Mucosa of descending colon (tissue), 3 donors: ENCODE data around the gene RAD51B. TPM values are rescaled to one million over a fixed set of nuclear protein-coding genes. Genes with fewer than 3 reads are reported as not detected.

Source experiments
- ATAC-seq: fragments of 200-7000 bp; cut with Tn5 transposase; one replicate; pipeline ENCODE4 v1.9.1; 2020; ENCODE audit warnings: mild to moderate bottlenecking, moderate library complexity
- DNase-seq, 3 donors: peaks; one replicate each; pipeline ENCODE4 v3.0.0-alpha.2; 2020
- H3K36me3 ChIP-seq: fragments of 200-600 bp; one replicate; pipeline ENCODE4 v1.8.0; 2021; ENCODE audit warnings: low read depth, mild to moderate bottlenecking
- H3K4me1 ChIP-seq: fragments of 200-600 bp; one replicate; pipeline ENCODE4 v1.8.0; 2021; ENCODE audit warnings: low read depth, mild to moderate bottlenecking
- H3K4me3 ChIP-seq: fragments of 200-600 bp; one replicate; pipeline ENCODE4 v1.8.0; 2021; ENCODE audit warnings: mild to moderate bottlenecking
- H3K9me3 ChIP-seq: fragments of 200-600 bp; one replicate; pipeline ENCODE4 v1.8.0; 2021; ENCODE audit warnings: mild to moderate bottlenecking
- CTCF ChIP-seq: fragments of 200-600 bp; IDR thresholded peaks from one replicate; pipeline ENCODE4 v1.8.0; 2022; ENCODE audit warnings: antibody characterized with exemption, mild to moderate bottlenecking
- intact Hi-C, 2 donors: fragments of 100-400 bp; cut with DNase I in 1 of 2; cut with micrococcal nuclease in 1 of 2; formaldehyde crosslinking; loops; one replicate each; pipeline versions ENCODE4 v1.11.0 to v1.11.1; 2022; cut with DNase I, micrococcal nuclease
- total RNA-seq, 3 donors: library from RNA; stranded (reverse); fragmentation: NEBNext Ultra II Directional in 2 of 3; extraction: Animal tissue kit (Norgen Biotek cat#: 25700) in 2 of 3; gene quantifications; one replicate each; pipeline versions ENCODE4 v1.2.1 to v1.2.4, GENCODE V29; 2021 to 2023
- donor health status: DM: no; HTN: no; CAD: no; lungs with moderate emphysema.
- donor health status: DM: no; HTN: no; CAD: no.
- donor health status: DM: no; HTN: yes; CAD: no.

Gene RAD51B
- total RNA-seq, 3 donors from 2014 or later, result 15.8 to 23.3 (median 20.9) TPM

- Histone ChIP-seq H3K36me3 (no peaks in the 10 kb centered on the region), H3K9me3 (no peaks in the 10 kb centered on the region), H3K4me3 (no peak overlapping the region), H3K4me1 (no peaks in the 10 kb centered on the region)
- intact Hi-C loops, result no loop called here
- DNase-seq, result no peak
- no peak for TF ChIP-seq CTCF
- ATAC-seq, result no peak
Measured at GRCh38 chr14:68079941-68080697, 260.5 kb downstream of the RAD51B start.

- H3K36me3 ChIP-seq, result no peaks in the 10 kb centered on the region
- no peak for DNase-seq
- no peak overlapping the region for H3K4me3 ChIP-seq
- intact Hi-C loops, result no loop called here
- ATAC-seq, result no peak
- no peaks in the 10 kb centered on the region for H3K9me3 ChIP-seq
- H3K4me1 ChIP-seq, result peaks cover 5% of the 10 kb centered on the region
- TF ChIP-seq CTCF, result no peak
Measured at GRCh38 chr14:68081489-68081888, 261.9 kb downstream of the RAD51B start.

- no peak for ATAC-seq
- Histone ChIP-seq H3K9me3 (no peaks in the 10 kb centered on the region), H3K4me1 (peaks cover 5% of the 10 kb centered on the region), H3K4me3 (no peak overlapping the region), H3K36me3 (no peaks in the 10 kb centered on the region)
- no peak for DNase-seq
- TF ChIP-seq CTCF, result no peak
- intact Hi-C loops, result no loop called here
Measured at GRCh38 chr14:68082698-68083291, 263.2 kb downstream of the RAD51B start.

GRCh38 chr14:68084256-68084655, 264.7 kb downstream of the RAD51B start:
- H3K4me1 ChIP-seq, result peaks cover 5% of the 10 kb centered on the region
- DNase-seq, result no peak

GRCh38 chr14:68085742-68086141, 266.2 kb downstream of the RAD51B start:
- H3K4me3 ChIP-seq, result no peak overlapping the region
- intact Hi-C loops, result no loop called here
- H3K4me1 ChIP-seq, result peaks cover 5% of the 10 kb centered on the region
- H3K36me3 ChIP-seq, result no peaks in the 10 kb centered on the region
- ATAC-seq, result no peak
- DNase-seq, result peak in 1 of 3 donors; percentile 20
- H3K9me3 ChIP-seq, result no peaks in the 10 kb centered on the region
- no peak for TF ChIP-seq CTCF

More at GRCh38 chr14:68084256-68084655, 264.7 kb downstream of the RAD51B start:
- intact Hi-C loops, result no loop called here
- Histone ChIP-seq H3K4me3 (no peak overlapping the region), H3K9me3 (no peaks in the 10 kb centered on the region), H3K36me3 (no peaks in the 10 kb centered on the region)
- peak; percentile 36 for ATAC-seq
- TF ChIP-seq CTCF, result no peak
